ENCODE data around the gene LRCH4. TPM values are rescaled to one million over a fixed set of nuclear protein-coding genes. Genes with fewer than 3 reads are reported as not detected.
"Not testable (repeated sequence)": the region's sequence is repeated elsewhere in the genome, so short reads cannot be mapped to it uniquely, and the experiment has no call there.

The LRCH4 gene
- total RNA-seq, 1 donor from 2014 or later = 64.5 TPM

GRCh38 chr7:100543586-100543985 is 42.3 kb downstream of the LRCH4 start:
- Mint-ChIP-seq H3K9me3 (no peaks in the 10 kb centered on the region), H3K4me3 (no peak overlapping the region), H3K27me3 (no peaks in the 10 kb centered on the region), H3K36me3 (no peaks in the 10 kb centered on the region), H3K4me1 (ENCODE audit: unreplicated experiment) (peaks cover 66% of the 10 kb centered on the region), H3K27ac (peak overlapping the region; percentile 1)
- DNase-seq (ENCODE audit: extremely low spot score, unreplicated experiment) = no peak
- no peak for TF ChIP-seq CTCF (conservative IDR thresholded peaks at IDR 0.05)

- not testable (repeated sequence) for H3K36me3 Mint-ChIP-seq; H3K9me3 Mint-ChIP-seq; DNase-seq (ENCODE audit: extremely low spot score, unreplicated experiment); H3K27me3 Mint-ChIP-seq
- peaks cover 54% of the 10 kb centered on the region for H3K4me1 Mint-ChIP-seq (ENCODE audit: unreplicated experiment)
- peak overlapping the region; percentile 21 for H3K4me3 Mint-ChIP-seq
- H3K27ac Mint-ChIP-seq = peak overlapping the region; percentile 26
Observed at GRCh38 chr7:100541309-100541708, 44.6 kb downstream of the LRCH4 start.

GRCh38 chr7:100540073-100540723 is 45.7 kb downstream of the LRCH4 start:
- Mint-ChIP-seq H3K27me3 (no peaks in the 10 kb centered on the region), H3K36me3 (no peaks in the 10 kb centered on the region), H3K4me3 (peak overlapping the region; percentile 91), H3K4me1 (ENCODE audit: unreplicated experiment) (peaks cover 42% of the 10 kb centered on the region), H3K27ac (no peak overlapping the region), H3K9me3 (no peaks in the 10 kb centered on the region)
- DNase-seq (ENCODE audit: extremely low spot score, unreplicated experiment) = no peak
- TF ChIP-seq CTCF (conservative IDR thresholded peaks at IDR 0.05) = no peak

- DNase-seq (ENCODE audit: extremely low spot score, unreplicated experiment) = no peak
- TF ChIP-seq CTCF (conservative IDR thresholded peaks at IDR 0.05) = no peak
- Mint-ChIP-seq H3K4me3 (peak overlapping the region; percentile 98), H3K36me3 (no peaks in the 10 kb centered on the region), H3K27ac (no peak overlapping the region), H3K27me3 (no peaks in the 10 kb centered on the region), H3K4me1 (ENCODE audit: unreplicated experiment) (peaks cover 36% of the 10 kb centered on the region), H3K9me3 (no peaks in the 10 kb centered on the region)
Observed at GRCh38 chr7:100539436-100540006, 46.4 kb downstream of the LRCH4 start.

- H3K27me3 Mint-ChIP-seq = no peaks in the 10 kb centered on the region
Observed at GRCh38 chr7:100538654-100539435, 47.1 kb downstream of the LRCH4 start, which contains the start of gene AGFG2. Gene AGFG2 (plus strand): TSS chr7:100539203. CDS start chr7:100539347, 144 bp downstream.

More at GRCh38 chr7:100538654-100539435, 47.1 kb downstream of the LRCH4 start, which contains the start of gene AGFG2:
- Mint-ChIP-seq H3K4me3 (peak within 1 kb of the TSS; percentile 98), H3K36me3 (no peaks in the 10 kb centered on the region), H3K9me3 (no peaks in the 10 kb centered on the region), H3K4me1 (ENCODE audit: unreplicated experiment) (peaks cover 29% of the 10 kb centered on the region), H3K27ac (peak within 1 kb of the TSS; percentile 66)
- TF ChIP-seq CTCF (conservative IDR thresholded peaks at IDR 0.05) = no peak
- peak; percentile 100 for DNase-seq (ENCODE audit: extremely low spot score, unreplicated experiment)
